Natural killer cell (primary cell): ENCODE results near the gene MYO1D. TPM values are rescaled to one million over a fixed set of nuclear protein-coding genes. Genes with fewer than 3 reads are reported as not detected.
A peak's percentile ranks its signal among the peaks of the same experiment; 100 is the strongest.

ENCODE experiments used
- ATAC-seq, 3 donors: fragments of 150-1000 bp in 2 of 3; fragments of 200-7000 bp in 1 of 3; cut with Tn5 transposase; 1 replicate in 1 of 3; 2 replicates in 2 of 3; pipeline ENCODE4 v1.10.0; 2021; ENCODE audit warnings: mild to moderate bottlenecking in 2 of 3, moderate library complexity in 2 of 3
- DNase-seq, 2 donors: peaks; one replicate each; pipeline versions ENCODE4 v3.0.0 to v3.0.0-alpha.2; 2013 to 2021; ENCODE audit warnings: mixed read lengths in 1 of 2
- H3K27ac ChIP-seq: one replicate; pipeline ENCODE4 v1.5.1; 2013; ENCODE audit warnings: mild to moderate bottlenecking, low read length
- H3K27me3 ChIP-seq: one replicate; pipeline ENCODE4 v1.6.1; 2013; ENCODE audit warnings: low read length; ENCODE audit not compliant: control insufficient read depth, insufficient read depth
- H3K36me3 ChIP-seq: one replicate; pipeline ENCODE4 v1.6.1; 2013; ENCODE audit warnings: low read length; ENCODE audit not compliant: control insufficient read depth, insufficient read depth
- H3K4me1 ChIP-seq: one replicate; pipeline ENCODE4 v1.6.1; 2013; ENCODE audit warnings: low read length; ENCODE audit not compliant: control insufficient read depth, insufficient read depth
- H3K4me3 ChIP-seq: one replicate; pipeline ENCODE4 v1.5.1; 2013; ENCODE audit warnings: low read length
- H3K9me3 ChIP-seq: one replicate; pipeline ENCODE4 v1.6.1; 2013; ENCODE audit warnings: low read length; ENCODE audit not compliant: control insufficient read depth, insufficient read depth
- H3K27ac Mint-ChIP-seq, 2 donors: one replicate each; pipeline ENCODE4 v1.8.0; 2022; ENCODE audit warnings: mild to moderate bottlenecking in 2 of 2, mixed read lengths in 2 of 2, moderate library complexity in 1 of 2
- H3K27me3 Mint-ChIP-seq, 2 donors: one replicate each; pipeline ENCODE4 v1.8.0; 2022; ENCODE audit warnings: low read depth in 2 of 2, mixed read lengths in 2 of 2
- H3K36me3 Mint-ChIP-seq: one replicate; pipeline ENCODE4 v1.8.0; 2022; ENCODE audit warnings: mixed read lengths
- H3K4me1 Mint-ChIP-seq, 2 donors: one replicate each; pipeline ENCODE4 v1.8.0; 2022; ENCODE audit warnings: mixed read lengths in 2 of 2
- H3K4me3 Mint-ChIP-seq: one replicate; pipeline ENCODE4 v1.8.0; 2022; ENCODE audit warnings: mild to moderate bottlenecking, moderate library complexity, mixed read lengths
- H3K9me3 Mint-ChIP-seq, 2 donors: one replicate each; pipeline ENCODE4 v1.8.0; 2022; ENCODE audit warnings: mixed read lengths in 2 of 2
- CTCF ChIP-seq: fragments of 200-600 bp; IDR thresholded peaks from one replicate; pipeline ENCODE4 v1.8.0; 2022; ENCODE audit warnings: antibody characterized with exemption
- WGBS: methylation state at CpG from one replicate; pipeline ENCODE4 v1.1.7; 2013; ENCODE audit warnings: missing lambda C conversion rate; ENCODE audit not compliant: insufficient coverage; 5-methylcytosine and 5-hydroxymethylcytosine counted together
- intact Hi-C: fragments of 100-400 bp; cut with micrococcal nuclease; formaldehyde crosslinking; loops from one replicate; pipeline ENCODE4 v1.14.2; 2022
- total RNA-seq, 4 donors: library from RNA; stranded (reverse); fragments of 120-200 nt in 1 of 4; gene quantifications; one replicate each; pipeline versions ENCODE4 v1.2.3 to v1.2.4, GENCODE V29; 2013 to 2022

The MYO1D gene
- total RNA-seq, 3 donors from 2014 or later (not counting 1 experiment from before 2014, with no cell fraction given), result 6.8 to 20.2 (median 10.5) TPM

GRCh38 chr17:32878211-32878610, 1.3 kb upstream of the MYO1D start:
- Histone ChIP-seq H3K27ac (no peak overlapping the region), H3K27me3 (peaks cover 3% of the 10 kb centered on the region), H3K9me3 (no peaks in the 10 kb centered on the region), H3K4me1 (peaks cover 17% of the 10 kb centered on the region), H3K36me3 (no peaks in the 10 kb centered on the region), H3K4me3 (no peak overlapping the region)
- no peak for ATAC-seq
- H3K27ac Mint-ChIP-seq, result peak overlapping the region; percentile 8 to 67
- H3K9me3 Mint-ChIP-seq, result no peaks in the 10 kb centered on the region
- TF ChIP-seq CTCF, result no peak
- peaks cover 6 to 13% of the 10 kb centered on the region in 2 donors for H3K27me3 Mint-ChIP-seq
- WGBS, result 98% methylated on average over 3 of the region's 3 CpGs
- DNase-seq, result no peak
- H3K4me3 Mint-ChIP-seq, result peak overlapping the region; percentile 80
- H3K36me3 Mint-ChIP-seq, result no peaks in the 10 kb centered on the region
- intact Hi-C loops, result no loop called here
- peaks cover 12 to 13% of the 10 kb centered on the region in 2 donors for H3K4me1 Mint-ChIP-seq

GRCh38 chr17:32877164-32877764, 340 bp upstream of the MYO1D start:
- Histone ChIP-seq H3K4me3 (peak overlapping the region; percentile 48), H3K36me3 (no peaks in the 10 kb centered on the region), H3K9me3 (no peaks in the 10 kb centered on the region), H3K4me1 (peaks cover 17% of the 10 kb centered on the region), H3K27ac (peak overlapping the region; percentile 84), H3K27me3 (no peaks in the 10 kb centered on the region)
- no peaks in the 10 kb centered on the region for H3K9me3 Mint-ChIP-seq
- peaks cover 6 to 13% of the 10 kb centered on the region in 2 donors for H3K27me3 Mint-ChIP-seq
- H3K4me1 Mint-ChIP-seq, result peaks cover 12 to 13% of the 10 kb centered on the region in 2 donors
- peak overlapping the region; percentile 67 to 84 for H3K27ac Mint-ChIP-seq
- peak overlapping the region; percentile 80 for H3K4me3 Mint-ChIP-seq
- DNase-seq (peak; percentile 91 to 97), ATAC-seq (peak; percentile 90 to 96 (median 93))
- under 1% methylated on average over 44 of the region's 44 CpGs for WGBS
- no peaks in the 10 kb centered on the region for H3K36me3 Mint-ChIP-seq
- intact Hi-C loops, result loop anchor here (1.0 kb wide), 1 partner anchor 94 kb away; no protein-coding TSS in a partner anchor
- peak; percentile 80 for TF ChIP-seq CTCF

GRCh38 chr17:32875923-32876416, 954 bp downstream of the MYO1D start:
- TF ChIP-seq CTCF, result no peak
- Mint-ChIP-seq H3K27ac (peak overlapping the region; percentile 75 to 91), H3K9me3 (no peaks in the 10 kb centered on the region), H3K36me3 (no peaks in the 10 kb centered on the region), H3K4me1 (peaks cover 13 to 17% of the 10 kb centered on the region in 2 donors), H3K4me3 (peak overlapping the region; percentile 94), H3K27me3 (peaks cover 6 to 11% of the 10 kb centered on the region in 2 donors)
- WGBS, result 17% methylated on average over 13 of the region's 15 CpGs
- no peaks in the 10 kb centered on the region for H3K27me3 ChIP-seq
- DNase-seq (no peak), ATAC-seq (no peak)
- no peak overlapping the region for H3K27ac ChIP-seq
- no peaks in the 10 kb centered on the region for H3K36me3 ChIP-seq
- H3K4me3 ChIP-seq, result peak overlapping the region; percentile 45
- peaks cover 17% of the 10 kb centered on the region for H3K4me1 ChIP-seq
- H3K9me3 ChIP-seq, result no peaks in the 10 kb centered on the region
- intact Hi-C loops, result no loop called here
